CD4-positive, alpha-beta T cell treated with Interleukin-12 subunit alpha and Interleukin-12 subunit beta, for 1 hour (primary cell): ENCODE results near the gene GNB1.
A peak's percentile ranks its signal among the peaks of the same experiment; 100 is the strongest.

Experiments used
- DNase-seq: peaks from one replicate; pipeline ENCODE4 v3.0.0-alpha.2; 2020

The GNB1 gene

GRCh38 chr1:1922702-1922955 lies 31.7 kb upstream of the GNB1 start:
- DNase-seq, result no peak

DNA sequence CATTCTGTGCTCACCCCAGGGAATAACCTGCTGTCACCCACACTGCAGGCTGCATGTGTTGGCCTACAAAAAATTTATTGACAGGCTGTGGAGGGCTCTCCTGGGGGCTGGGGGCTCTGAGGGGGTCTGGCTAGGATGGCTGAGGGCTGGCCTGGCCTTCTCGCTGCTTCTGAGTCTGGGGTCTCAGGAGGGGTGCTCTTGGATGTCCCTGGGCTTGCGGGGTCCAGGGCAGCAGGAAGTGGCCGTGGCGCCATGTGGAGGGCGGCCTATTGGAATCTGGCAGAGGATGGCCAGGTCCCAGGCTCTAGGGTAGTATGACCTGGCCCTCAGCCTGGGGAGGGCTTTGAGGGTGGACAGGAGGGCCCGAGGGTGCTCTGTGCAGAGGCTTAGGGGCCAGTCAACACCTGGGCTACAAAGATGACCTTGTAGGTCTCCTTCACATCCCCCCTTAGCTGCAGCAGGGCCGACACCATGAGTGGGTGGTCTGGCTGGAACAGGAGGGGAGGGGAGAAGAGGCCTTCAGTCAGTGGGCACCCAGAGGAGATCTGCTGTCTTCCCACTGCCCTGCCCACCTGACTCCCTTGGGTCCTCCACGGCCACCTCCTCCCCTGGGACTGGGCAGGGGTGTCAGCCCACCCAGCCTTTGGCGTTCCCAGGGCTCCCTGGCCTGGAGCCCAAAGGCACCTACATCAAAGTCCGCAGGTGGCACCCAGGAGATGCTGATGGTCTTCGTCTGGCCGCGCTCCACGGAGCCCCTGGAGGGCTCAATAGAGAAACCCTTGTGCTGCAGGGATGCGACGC lies 31.2 kb upstream of the GNB1 start:
- DNase-seq, result no peak

- DNase-seq, result no peak
Observed at GRCh38 chr1:1921459-1921862, 30.6 kb upstream of the GNB1 start.

GRCh38 chr1:1920608-1921458 lies 29.9 kb upstream of the GNB1 start:
- no peak for DNase-seq

- DNase-seq, result no peak
Observed at GRCh38 chr1:1920057-1920607, 29.2 kb upstream of the GNB1 start.

GRCh38 chr1:1919304-1920056 lies 28.6 kb upstream of the GNB1 start:
- peak; percentile 100 for DNase-seq

GRCh38 chr1:1918901-1919303 lies 28.0 kb upstream of the GNB1 start, which contains the start of gene TMEM52:
Gene TMEM52 (minus strand): TSS chr1:1919279. CDS start chr1:1919265, 14 bp downstream.
- no peak for DNase-seq

- DNase-seq, result no peak
Observed at GRCh38 chr1:1917995-1918900, 27.4 kb upstream of the GNB1 start.

DNA sequence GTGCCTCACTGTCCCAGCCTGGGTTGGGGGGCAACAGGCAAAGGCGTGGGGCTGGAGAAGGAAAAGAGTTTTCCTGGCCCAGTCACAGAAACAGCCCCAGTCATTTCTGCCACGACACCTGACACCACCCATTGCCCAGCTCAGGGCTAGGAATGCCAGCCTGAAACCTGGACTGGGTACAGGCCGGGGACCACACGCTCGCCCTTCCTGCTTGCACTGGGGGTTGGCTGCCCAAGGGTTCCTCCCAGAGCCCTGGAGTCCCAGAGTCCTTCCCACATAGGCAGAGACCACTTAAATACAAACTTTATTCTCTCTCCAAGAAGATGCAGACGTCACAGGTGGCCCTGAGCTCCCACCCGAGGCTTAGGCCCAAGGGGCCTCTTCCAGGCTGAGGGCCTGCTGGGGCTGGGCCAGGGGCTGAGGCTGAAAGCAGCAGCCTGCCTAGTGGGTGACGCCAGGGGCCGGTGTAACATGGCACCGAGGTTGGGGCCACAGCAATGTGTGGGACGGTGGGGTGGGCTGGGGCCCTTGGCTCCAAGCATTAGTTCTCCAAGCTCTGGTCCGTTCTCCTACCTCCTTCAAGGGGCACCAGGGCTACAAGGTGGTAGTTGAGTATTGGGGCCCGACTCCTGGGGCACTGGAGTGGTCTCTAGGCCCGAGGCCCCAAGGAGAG lies 26.6 kb upstream of the GNB1 start:
- no peak for DNase-seq

DNA sequence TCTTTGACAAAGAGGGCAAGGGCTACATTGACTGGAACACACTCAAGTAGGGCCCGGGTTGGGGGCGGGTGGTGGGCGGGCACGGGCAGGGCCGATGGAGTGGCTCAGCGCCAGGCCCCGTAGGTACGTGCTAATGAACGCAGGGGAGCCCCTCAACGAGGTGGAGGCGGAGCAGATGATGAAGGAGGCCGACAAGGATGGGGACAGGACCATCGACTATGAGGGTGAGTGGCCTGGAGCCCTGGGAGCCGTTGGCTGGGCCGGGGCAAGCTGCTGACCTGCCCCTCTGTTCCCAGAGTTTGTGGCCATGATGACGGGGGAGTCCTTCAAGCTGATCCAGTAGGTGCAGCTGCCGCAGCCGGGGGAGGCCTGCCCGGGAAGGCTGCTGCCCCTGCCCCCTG lies 26.0 kb upstream of the GNB1 start:
- DNase-seq, result no peak

- DNase-seq, result no peak
Observed at GRCh38 chr1:1915911-1916840, 25.3 kb upstream of the GNB1 start.

GRCh38 chr1:1914971-1915692 lies 24.2 kb upstream of the GNB1 start, which contains the start of gene CALML6:
Gene CALML6 (plus strand): TSS chr1:1915260. CDS start chr1:1915281, 21 bp downstream.
- DNase-seq, result no peak

DNA sequence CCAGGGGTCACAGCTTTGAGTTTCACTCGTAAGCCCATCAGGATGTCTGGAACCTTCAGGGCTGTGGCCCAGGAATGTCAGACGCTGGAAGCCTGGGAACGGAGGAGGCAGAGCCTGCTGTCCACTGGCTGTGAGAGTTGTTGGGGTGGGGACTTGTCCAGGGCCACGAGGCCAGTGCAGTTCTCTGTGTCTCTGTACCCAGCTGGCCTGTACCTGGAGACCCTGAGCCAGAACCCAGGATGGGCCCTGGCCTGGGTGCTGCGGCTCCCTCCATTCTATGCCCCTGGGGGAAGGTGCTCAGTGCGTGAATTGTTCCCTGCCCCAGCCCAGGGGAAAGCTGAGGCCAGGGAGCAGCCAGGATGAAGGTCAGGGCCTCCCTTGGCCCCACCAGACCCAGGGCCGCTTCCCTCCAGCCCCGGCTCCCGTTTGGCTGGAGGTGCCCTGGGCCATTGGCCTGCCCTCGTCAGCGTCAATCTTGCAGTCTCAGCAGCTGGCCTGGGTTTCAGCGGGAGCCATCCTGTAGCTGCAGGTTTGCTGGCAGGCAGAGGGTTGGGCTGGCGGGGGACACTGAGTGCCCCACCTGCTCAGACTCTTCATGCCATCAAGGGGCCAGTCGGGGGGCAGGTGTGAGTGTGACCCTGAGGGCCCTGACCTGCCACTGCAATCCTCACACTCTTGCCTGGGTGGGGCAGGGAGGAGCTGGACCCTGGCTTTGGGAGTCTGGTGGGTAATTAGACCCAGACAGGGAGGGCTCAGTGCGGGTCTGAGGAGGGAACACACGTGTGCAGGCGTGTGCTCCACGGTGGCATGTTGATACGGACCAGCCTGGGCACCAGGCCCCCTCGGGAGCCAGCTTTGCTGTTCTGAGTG lies 23.4 kb upstream of the GNB1 start:
- no peak for DNase-seq

- DNase-seq, result no peak
Observed at GRCh38 chr1:1911350-1912041, 20.6 kb upstream of the GNB1 start.

DNA sequence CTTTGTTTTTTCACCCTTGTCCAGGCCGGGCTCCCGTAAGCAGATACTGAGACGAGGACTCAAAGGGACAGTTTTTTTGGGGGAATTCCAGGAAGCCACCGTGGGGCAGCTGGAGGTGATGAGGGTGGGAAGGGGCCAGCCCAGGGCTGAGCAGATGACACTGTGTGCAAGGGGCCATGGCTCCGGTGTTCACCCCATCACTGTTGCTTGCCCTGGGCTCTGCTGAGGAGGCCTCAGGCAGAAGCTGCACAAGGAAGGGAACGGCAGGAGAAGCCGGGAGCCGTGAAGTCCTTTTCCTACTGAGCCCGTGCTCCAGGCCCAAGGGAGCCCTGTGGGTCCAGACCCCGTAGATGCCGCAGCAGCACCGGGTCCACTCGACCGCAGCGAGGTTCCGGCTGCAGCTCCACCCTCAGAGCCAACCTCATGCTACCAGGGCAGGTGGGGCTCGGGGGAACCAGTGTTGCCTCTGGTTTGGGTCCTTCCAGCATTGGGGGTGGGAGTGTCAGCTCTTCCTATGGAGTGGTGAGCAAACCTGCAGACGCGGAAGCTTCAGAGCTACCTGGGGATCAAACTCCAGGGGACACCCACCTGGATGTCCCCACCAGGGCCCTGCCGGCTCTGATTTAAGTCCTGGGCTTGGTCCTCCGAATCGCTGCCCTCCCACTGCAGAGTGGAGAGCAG lies 19.9 kb upstream of the GNB1 start:
- no peak for DNase-seq

DNA sequence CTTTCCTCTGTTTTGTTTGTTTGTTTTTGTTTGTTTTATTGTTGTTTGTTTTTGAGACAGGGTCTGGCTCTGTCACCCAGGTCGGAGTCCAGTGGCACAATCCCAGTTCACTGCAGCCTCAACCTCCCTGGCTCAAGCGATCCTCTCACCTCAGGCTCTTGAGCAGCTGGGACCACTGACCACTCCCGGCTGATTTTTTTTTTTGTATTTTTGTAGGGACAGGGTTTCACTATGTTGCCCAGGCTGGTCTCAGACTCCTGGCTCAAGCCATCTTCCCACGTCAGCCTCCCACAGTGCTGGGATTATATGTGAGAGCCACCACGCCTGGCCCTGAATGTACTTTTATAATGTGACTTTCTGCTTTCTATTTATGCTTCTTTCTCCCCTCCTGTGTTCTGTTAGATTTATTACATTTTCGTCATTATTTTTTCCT lies 19.2 kb upstream of the GNB1 start:
- DNase-seq, result no peak

DNA sequence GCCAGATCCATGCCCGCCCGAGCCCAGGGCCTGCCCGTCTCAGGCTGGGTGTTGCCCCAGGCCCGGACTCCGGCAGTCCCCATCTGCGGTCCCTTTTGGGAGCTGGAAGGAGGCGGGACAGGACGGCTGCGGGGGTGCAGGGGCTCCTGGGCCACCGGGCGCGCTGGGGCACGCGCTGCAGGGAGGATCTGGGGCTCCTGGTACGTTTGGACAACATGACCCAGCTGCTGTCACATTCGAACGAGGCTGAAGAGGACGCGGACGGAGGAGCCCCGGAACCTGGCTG lies 17.6 kb upstream of the GNB1 start:
- DNase-seq, result no peak
